HCT116 (cell line): Measurements from ENCODE around the gene KIFAP3. TPM values are rescaled to one million over a fixed set of nuclear protein-coding genes. Genes with fewer than 3 reads are reported as not detected.
"Not testable (repeated sequence)": the region's sequence is repeated elsewhere in the genome, so short reads cannot be mapped to it uniquely, and the experiment has no call there.

Experiments used
- ATAC-seq: fragments of 200-7000 bp; cut with Tn5 transposase; 2 replicates; pipeline ENCODE4 v1.9.1; 2020; ENCODE audit warnings: mild to moderate bottlenecking, moderate library complexity
- BruUV-seq: library from RNA; stranded (reverse); fragments of 400-500 nt; replicated peaks from 2 replicates; lab custom pipeline; 2021; lab: Mats Ljungman, UMichigan
- CTCF ChIA-PET: fragments of 300-600 bp; sonication (Branson Sonifier 250); formaldehyde crosslinking; loops from one replicate; lab custom pipeline; 2021; ENCODE audit warnings: antibody characterized with exemption; lab: Charles Lee
- POLR2A ChIA-PET: fragments of 300-600, 350-600 bp; sonication (Branson Sonifier 250); formaldehyde crosslinking; loops from one replicate; lab custom pipeline; 2021; ENCODE audit warnings: antibody characterized with exemption; lab: Charles Lee
- RAD21 ChIA-PET, 2 experiments: fragments of 300-600 bp; sonication (Branson Sonifier 250); formaldehyde crosslinking; loops; one replicate each; lab custom pipeline; 2023; ENCODE audit warnings: low total read pairs in 2 of 2; ENCODE audit not compliant: uncharacterized antibody in 2 of 2, unreplicated experiment in 2 of 2, low non-redundant PET in 1 of 2; lab: Charles Lee
- DNase-seq: peaks from one replicate; pipeline ENCODE4 v3.0.0-alpha.2; 2010; ENCODE audit warnings: low read depth, low spot score
- H2AFZ ChIP-seq: fragments of 200-600 bp; shearing (Covaris generic), sonication (generic); 2 replicates; pipeline ENCODE4 v1.6.1; 2017; ENCODE audit warnings: low read depth, mixed run types, mixed read lengths, antibody characterized with exemption, low read length; ENCODE audit not compliant: poor library complexity, severe bottlenecking
- H3K27ac ChIP-seq: 2 replicates; pipeline ENCODE4 v1.5.1; 2012; ENCODE audit warnings: low read depth, low read length
- H3K27me3 ChIP-seq: fragments of 200-600 bp; sonication (generic); 2 replicates; pipeline ENCODE4 v1.6.1; 2016; ENCODE audit warnings: mixed run types, low read length, mixed read lengths; ENCODE audit not compliant: insufficient read depth
- H3K36me3 ChIP-seq, 2 experiments: fragments of 200-500 bp in 1 of 2; fragments of 200-600 bp in 1 of 2; sonication (Bioruptor generic) in 1 of 2; sonication (generic) in 1 of 2; 2 replicates each; pipeline versions ENCODE4 v1.5.1 to v1.6.1; 2014 to 2016; ENCODE audit warnings: low read length in 2 of 2, inconsistent platforms in 1 of 2, mixed read lengths in 1 of 2, mixed run types in 1 of 2; ENCODE audit not compliant: insufficient read depth in 2 of 2, control insufficient read depth in 1 of 2
- H3K4me1 ChIP-seq, 2 experiments: fragments of 200-600 bp in 1 of 2; sonication (generic) in 1 of 2; 2 replicates each; pipeline versions ENCODE4 v1.5.1 to v1.6.1; 2012 to 2017; ENCODE audit warnings: low read length in 2 of 2, inconsistent platforms in 1 of 2, mild to moderate bottlenecking in 1 of 2, mixed read lengths in 1 of 2, mixed run types in 1 of 2, moderate library complexity in 1 of 2; ENCODE audit not compliant: insufficient read depth in 2 of 2, control insufficient read depth in 1 of 2
- H3K4me2 ChIP-seq: fragments of 200-600 bp; sonication (generic); 2 replicates; pipeline ENCODE4 v1.6.1; 2017; ENCODE audit warnings: mixed run types, low read length, mixed read lengths
- H3K4me3 ChIP-seq, 2 experiments: fragments of 200-600 bp in 1 of 2; sonication (generic) in 1 of 2; replicated peaks in 1 of 2; 2 replicates each; pipeline ENCODE4 v1.5.1; 2011 to 2016; ENCODE audit warnings: low read length in 2 of 2, control low read depth in 1 of 2, low read depth in 1 of 2, mild to moderate bottlenecking in 1 of 2, mixed read lengths in 1 of 2, mixed run types in 1 of 2
- H3K79me2 ChIP-seq: fragments of 200-600 bp; sonication (generic); 2 replicates; pipeline ENCODE4 v1.6.1; 2017; ENCODE audit warnings: mild to moderate bottlenecking, mixed run types, low read length, moderate library complexity, mixed read lengths; ENCODE audit not compliant: insufficient read depth
- H3K9ac ChIP-seq: fragments of 200-600 bp; sonication (generic); 2 replicates; pipeline ENCODE4 v1.6.1; 2016; ENCODE audit warnings: low read length, mixed read lengths
- H3K9me2 ChIP-seq: fragments of 200-600 bp; sonication (generic), shearing (Covaris generic); 2 replicates; pipeline ENCODE4 v1.6.1; 2017; ENCODE audit warnings: mixed run types, mild to moderate bottlenecking, moderate library complexity; ENCODE audit not compliant: insufficient read depth
- H3K9me3 ChIP-seq, 2 experiments: fragments of 200-500 bp in 1 of 2; fragments of 200-600 bp in 1 of 2; sonication (Bioruptor generic) in 1 of 2; sonication (generic) in 1 of 2; 2 replicates each; pipeline ENCODE4 v1.6.1; 2014 to 2017; ENCODE audit warnings: low read length in 2 of 2, mixed read lengths in 2 of 2, inconsistent platforms in 1 of 2, low read depth in 1 of 2, mild to moderate bottlenecking in 1 of 2, mixed run types in 1 of 2, moderate library complexity in 1 of 2; ENCODE audit not compliant: control insufficient read depth in 1 of 2, insufficient read depth in 1 of 2
- H4K20me1 ChIP-seq: fragments of 200-600 bp; sonication (generic), shearing (Covaris generic); 2 replicates; pipeline ENCODE4 v1.6.1; 2017; ENCODE audit warnings: mixed run types, mild to moderate bottlenecking, moderate library complexity; ENCODE audit not compliant: insufficient read depth
- CBX3 ChIP-seq: IDR thresholded peaks from 2 replicates; pipeline ENCODE4 v1.6.1; 2012; ENCODE audit warnings: low read depth
- CEBPB ChIP-seq: IDR thresholded peaks from 2 replicates; pipeline ENCODE4 v1.6.1; 2012; ENCODE audit warnings: low read depth
- EGR1 ChIP-seq: IDR thresholded peaks from 2 replicates; pipeline ENCODE4 v1.6.1; 2012; ENCODE audit warnings: low read depth
- ELF1 ChIP-seq: IDR thresholded peaks from 2 replicates; pipeline ENCODE4 v1.6.1; 2012; ENCODE audit warnings: low read depth, borderline replicate concordance
- EZH2 ChIP-seq: fragments of 200-600 bp; sonication (generic); IDR thresholded peaks from 2 replicates; pipeline ENCODE4 v1.6.1; 2017; ENCODE audit warnings: antibody characterized with exemption, mixed run types
- EZH2phosphoT487 ChIP-seq: fragments of 200-600 bp; IDR thresholded peaks from 2 replicates; pipeline ENCODE4 v1.6.1; 2018; ENCODE audit warnings: antibody characterized with exemption, borderline replicate concordance
- POLR2A ChIP-seq: IDR thresholded peaks from 2 replicates; pipeline ENCODE4 v1.7.0; 2011; ENCODE audit warnings: borderline replicate concordance; ENCODE audit not compliant: insufficient read depth, insufficient read length; ENCODE audit errors: extremely low read depth
- RAD21 ChIP-seq: IDR thresholded peaks from 2 replicates; pipeline ENCODE4 v1.6.1; 2012; ENCODE audit warnings: low read depth, mild to moderate bottlenecking
- SIN3A ChIP-seq: IDR thresholded peaks from 2 replicates; pipeline ENCODE4 v1.6.1; 2012; ENCODE audit warnings: low read depth
- SRF ChIP-seq: IDR thresholded peaks from 2 replicates; pipeline ENCODE4 v1.6.1; 2012; ENCODE audit warnings: low read depth
- TCF7L2 ChIP-seq: IDR thresholded peaks from 2 replicates; pipeline ENCODE4 v1.7.0; 2011; ENCODE audit warnings: borderline replicate concordance, inconsistent platforms; ENCODE audit not compliant: insufficient read depth, insufficient read length; ENCODE audit errors: extremely low read depth
- YY1 ChIP-seq: IDR thresholded peaks from 2 replicates; pipeline ENCODE4 v1.6.1; 2011; ENCODE audit warnings: low read length, low read depth, moderate library complexity, mild to moderate bottlenecking; ENCODE audit not compliant: insufficient replicate concordance; ENCODE audit errors: extremely low read depth
- ZFX ChIP-seq: fragments of 450-650 bp; IDR thresholded peaks from 2 replicates; pipeline ENCODE4 v1.6.1; 2017
- ZNF274 ChIP-seq: fragments of 200-500 bp; sonication (Bioruptor generic); IDR thresholded peaks from 2 replicates; pipeline ENCODE4 v1.6.1; 2014; ENCODE audit warnings: mild to moderate bottlenecking, low read depth, low read length, inconsistent platforms
- intact Hi-C: fragments of 100-400 bp; cut with micrococcal nuclease; formaldehyde crosslinking; loops from 2 replicates; pipeline ENCODE4 v1.10.0; 2022
- total RNA-seq: library from RNA; stranded (reverse); gene quantifications from one replicate; pipeline ENCODE4 v1.2.1, GENCODE V29; 2021; ENCODE audit not compliant: unreplicated experiment
- TF ChIP-seq, protein P1 (sequence below): IDR thresholded peaks from 2 replicates; pipeline ENCODE4 v1.6.1; 2012; ENCODE audit warnings: low read depth

Gene KIFAP3
- total RNA-seq, 1 experiment from 2014 or later: 10.8 TPM

DNA sequence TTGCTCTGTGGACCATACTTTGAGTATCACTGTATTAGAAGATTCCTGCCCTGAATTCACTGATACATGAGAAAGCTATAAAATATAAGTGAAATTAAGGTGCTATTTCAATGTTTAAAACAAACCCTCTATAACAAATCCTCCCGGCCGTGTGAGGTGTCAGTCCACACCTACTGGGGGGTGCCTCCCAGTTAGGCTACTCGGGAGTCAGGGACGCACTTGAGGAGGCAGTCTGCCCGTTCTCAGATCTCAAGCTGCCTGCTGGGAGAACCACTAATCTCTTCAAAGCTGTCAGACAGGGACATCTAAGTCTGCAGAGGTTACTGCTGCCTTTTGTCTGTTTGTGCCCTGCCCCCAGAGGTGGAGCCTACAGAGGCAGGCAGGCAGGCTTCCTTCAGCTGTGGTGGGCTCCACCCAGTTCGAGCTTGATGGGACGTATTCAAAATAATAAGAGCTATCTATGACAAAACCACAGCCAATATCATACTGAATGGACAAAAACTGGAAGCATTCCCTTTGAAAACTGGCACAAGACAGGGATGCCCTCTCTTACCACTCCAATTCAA is 71.1 kb downstream of the KIFAP3 start:
- CTCF ChIA-PET, RAD21 ChIA-PET, H3K27ac ChIP-seq, H3K9ac ChIP-seq, H3K4me3 ChIP-seq, H3K79me2 ChIP-seq, BruUV-seq, H3K36me3 ChIP-seq, H4K20me1 ChIP-seq, ATAC-seq, intact Hi-C loops, H3K9me3 ChIP-seq, H2AFZ ChIP-seq, POLR2A ChIA-PET, H3K9me2 ChIP-seq, H3K4me2 ChIP-seq, H3K27me3 ChIP-seq, DNase-seq: not testable (repeated sequence)
- H3K4me1 ChIP-seq: peaks cover 17 to 25% of the 10 kb centered on the region in 2 experiments

DNA sequence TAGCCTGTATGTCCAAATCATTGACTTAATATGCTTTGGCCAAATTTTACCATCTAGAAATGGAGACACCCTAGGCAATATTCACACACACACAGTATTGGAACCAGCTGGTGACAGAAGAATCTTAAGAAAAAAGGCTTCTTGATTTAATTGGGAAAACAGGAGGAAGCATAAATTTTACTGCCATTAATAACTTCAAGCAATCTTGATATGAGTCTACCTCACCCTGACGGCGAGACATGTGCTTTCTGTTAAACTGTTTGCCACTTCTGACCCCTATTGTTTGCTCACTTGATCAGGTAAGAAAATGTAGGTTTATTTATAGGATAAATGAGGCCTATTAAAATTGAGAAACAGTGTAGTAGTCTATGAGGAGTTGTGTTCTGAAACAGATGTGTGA is 73.2 kb downstream of the KIFAP3 start:
- no TSS peak for BruUV-seq
- H3K36me3 ChIP-seq: no peaks in the 10 kb centered on the region
- no peak overlapping the region for H2AFZ ChIP-seq
- H3K9me3 ChIP-seq: no peaks in the 10 kb centered on the region
- ChIA-PET CTCF (interaction anchor here (1.9 kb wide), 1 partner anchor 9 kb away, joined by 5 read pairs; no protein-coding TSS in a partner anchor), RAD21 (no interaction called here), POLR2A (no interaction called here)
- no peaks in the 10 kb centered on the region for H3K9me2 ChIP-seq
- H3K9ac ChIP-seq: no peak overlapping the region
- H3K4me1 ChIP-seq: peaks cover 18 to 25% of the 10 kb centered on the region in 2 experiments
- intact Hi-C loops: no loop called here
- H3K4me2 ChIP-seq: no peak overlapping the region
- ATAC-seq (no peak), DNase-seq (no peak)
- H3K27me3 ChIP-seq: no peaks in the 10 kb centered on the region
- 0 out of 2 replicates have a peak, but pooled peaks cover 3% of the 10 kb centered on the region for H4K20me1 ChIP-seq
- TF ChIP-seq SRF: no peak
- no peak for TF ChIP-seq EZH2phosphoT487
- no peak for TF ChIP-seq POLR2A
- TF ChIP-seq TCF7L2: no peak
- TF ChIP-seq EZH2: no peak
- no peak for TF ChIP-seq EGR1
- no peak for TF ChIP-seq SIN3A
- TF ChIP-seq, protein P1, sequence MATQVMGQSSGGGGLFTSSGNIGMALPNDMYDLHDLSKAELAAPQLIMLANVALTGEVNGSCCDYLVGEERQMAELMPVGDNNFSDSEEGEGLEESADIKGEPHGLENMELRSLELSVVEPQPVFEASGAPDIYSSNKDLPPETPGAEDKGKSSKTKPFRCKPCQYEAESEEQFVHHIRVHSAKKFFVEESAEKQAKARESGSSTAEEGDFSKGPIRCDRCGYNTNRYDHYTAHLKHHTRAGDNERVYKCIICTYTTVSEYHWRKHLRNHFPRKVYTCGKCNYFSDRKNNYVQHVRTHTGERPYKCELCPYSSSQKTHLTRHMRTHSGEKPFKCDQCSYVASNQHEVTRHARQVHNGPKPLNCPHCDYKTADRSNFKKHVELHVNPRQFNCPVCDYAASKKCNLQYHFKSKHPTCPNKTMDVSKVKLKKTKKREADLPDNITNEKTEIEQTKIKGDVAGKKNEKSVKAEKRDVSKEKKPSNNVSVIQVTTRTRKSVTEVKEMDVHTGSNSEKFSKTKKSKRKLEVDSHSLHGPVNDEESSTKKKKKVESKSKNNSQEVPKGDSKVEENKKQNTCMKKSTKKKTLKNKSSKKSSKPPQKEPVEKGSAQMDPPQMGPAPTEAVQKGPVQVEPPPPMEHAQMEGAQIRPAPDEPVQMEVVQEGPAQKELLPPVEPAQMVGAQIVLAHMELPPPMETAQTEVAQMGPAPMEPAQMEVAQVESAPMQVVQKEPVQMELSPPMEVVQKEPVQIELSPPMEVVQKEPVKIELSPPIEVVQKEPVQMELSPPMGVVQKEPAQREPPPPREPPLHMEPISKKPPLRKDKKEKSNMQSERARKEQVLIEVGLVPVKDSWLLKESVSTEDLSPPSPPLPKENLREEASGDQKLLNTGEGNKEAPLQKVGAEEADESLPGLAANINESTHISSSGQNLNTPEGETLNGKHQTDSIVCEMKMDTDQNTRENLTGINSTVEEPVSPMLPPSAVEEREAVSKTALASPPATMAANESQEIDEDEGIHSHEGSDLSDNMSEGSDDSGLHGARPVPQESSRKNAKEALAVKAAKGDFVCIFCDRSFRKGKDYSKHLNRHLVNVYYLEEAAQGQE: no peak
- no peak for TF ChIP-seq ZNF274
- no peak for TF ChIP-seq RAD21
- no peak for TF ChIP-seq CEBPB
- TF ChIP-seq ELF1: no peak
- TF ChIP-seq ZFX: no peak
- no peak for TF ChIP-seq YY1
- no peak for TF ChIP-seq CBX3
- no peak overlapping the region for H3K27ac ChIP-seq
- H3K79me2 ChIP-seq: no peaks in the 10 kb centered on the region
- H3K4me3 ChIP-seq: no peak overlapping the region
